ENCODE results near the gene RAPGEF6.

- TF ChIP-seq POLR2A (IDR thresholded peaks at IDR 0.05) (no peak), CTCF (IDR thresholded peaks at IDR 0.05) (no peak), EP300 (IDR thresholded peaks at IDR 0.05) (no peak)
These were observed 171.4 kb downstream of the RAPGEF6 start for GRCh38 chr5:131463656-131464055.
